ENCODE results near the gene PPP6R1. TPM values are rescaled to one million over a fixed set of nuclear protein-coding genes. Genes with fewer than 3 reads are reported as not detected.

Gene PPP6R1
- total RNA-seq, 1 experiment from 2014 or later, result 172 TPM

- BruUV-seq (replicated peaks), result no TSS peak
- POLR2A ChIA-PET, result no interaction called here
- intact Hi-C loops (cut with micrococcal nuclease; ENCODE audit: unreplicated experiment) (no loop called here), in situ Hi-C loops (cut with HindIII; ENCODE audit: low pct_unique_long_range_greater_than_20kb, low sequenced_read_pairs) (no loop called here)
- DNase-seq (ENCODE audit: low read depth, low spot score), result no peak
- CTCF ChIA-PET, result no interaction called here
- no peaks in the 10 kb centered on the region for H3K36me3 ChIP-seq (ENCODE audit: control insufficient read depth, insufficient read depth, low read length)
- H3K4me1 ChIP-seq (ENCODE audit: control insufficient read depth, insufficient read depth, low read length), result no peaks in the 10 kb centered on the region
- H3K9me3 ChIP-seq (ENCODE audit: control insufficient read depth, insufficient read depth, low read depth, low read length), result no peaks in the 10 kb centered on the region
- ATAC-seq, result no peak
- TF ChIP-seq SIN3A (IDR thresholded peaks at IDR 0.05; ENCODE audit: borderline replicate concordance, insufficient read depth, low read depth, low read length), result no peak
- TF ChIP-seq REST (IDR thresholded peaks at IDR 0.05; ENCODE audit: insufficient read depth in 1 of 2, low read depth in 2 of 2, low read length in 1 of 2), result no peak
- no peak for TF ChIP-seq CTCF (IDR thresholded peaks at IDR 0.05)
- TF ChIP-seq TCF7L2 (IDR thresholded peaks at IDR 0.05; ENCODE audit: low read depth, low read length), result no peak
- TF ChIP-seq POLR2AphosphoS5 (IDR thresholded peaks at IDR 0.05; ENCODE audit: low read depth, low read length), result no peak
- no peak overlapping the region for H3K27ac ChIP-seq (ENCODE audit: low read length)
- no peak overlapping the region for H3K4me3 ChIP-seq (ENCODE audit: low read depth in 2 of 2, low read length in 2 of 2)
- no peaks in the 10 kb centered on the region for H3K27me3 ChIP-seq (ENCODE audit: control insufficient read depth, insufficient read depth, low read length)
These were observed 7.6 kb upstream of the PPP6R1 start for GRCh38 chr19:55266404-55266803.

- in situ Hi-C loops (cut with HindIII; ENCODE audit: low pct_unique_long_range_greater_than_20kb, low sequenced_read_pairs) (no loop called here), intact Hi-C loops (cut with micrococcal nuclease; ENCODE audit: unreplicated experiment) (no loop called here)
- no peaks in the 10 kb centered on the region for H3K4me1 ChIP-seq (ENCODE audit: control insufficient read depth, insufficient read depth, low read length)
- ChIA-PET CTCF (no interaction called here), POLR2A (no interaction called here)
- H3K27me3 ChIP-seq (ENCODE audit: control insufficient read depth, insufficient read depth, low read length), result no peaks in the 10 kb centered on the region
- H3K9me3 ChIP-seq (ENCODE audit: control insufficient read depth, insufficient read depth, low read depth, low read length), result no peaks in the 10 kb centered on the region
- DNase-seq (ENCODE audit: low read depth, low spot score), result no peak
- H3K27ac ChIP-seq (ENCODE audit: low read length), result no peak overlapping the region
- no peaks in the 10 kb centered on the region for H3K36me3 ChIP-seq (ENCODE audit: control insufficient read depth, insufficient read depth, low read length)
- TF ChIP-seq POLR2AphosphoS5 (IDR thresholded peaks at IDR 0.05; ENCODE audit: low read depth, low read length) (no peak), SIN3A (IDR thresholded peaks at IDR 0.05; ENCODE audit: borderline replicate concordance, insufficient read depth, low read depth, low read length) (no peak), CTCF (IDR thresholded peaks at IDR 0.05) (no peak)
- BruUV-seq (replicated peaks), result no TSS peak
- no peak overlapping the region for H3K4me3 ChIP-seq (ENCODE audit: low read depth in 2 of 2, low read length in 2 of 2)
- ATAC-seq, result no peak
These were observed 7.0 kb upstream of the PPP6R1 start for GRCh38 chr19:55265723-55266386.

Measured in Panc1 (cell line).